NB4 (cell line): ENCODE measurements around the gene ZNF500.

Experiments used
- CTCF ChIP-seq: IDR thresholded peaks from one replicate; pipeline ENCODE4 v1.5.1; 2012; ENCODE audit warnings: low read depth, low read length
- MAX ChIP-seq: IDR thresholded peaks from 2 replicates; pipeline ENCODE4 v1.6.1; 2011; ENCODE audit warnings: low read depth, low read length
- POLR2A ChIP-seq: IDR thresholded peaks from 2 replicates; pipeline ENCODE4 v1.6.1; 2011; ENCODE audit warnings: mild to moderate bottlenecking; ENCODE audit not compliant: insufficient read length; ENCODE audit errors: extremely low read depth

GRCh38 chr16:4744555-4745273, 22.2 kb downstream of the ZNF500 start:
- TF ChIP-seq POLR2A (no peak), CTCF (no peak), MAX (no peak)
